Esophagus muscularis mucosa (tissue), 4 donors: Measurements from ENCODE around the gene PDP2.

ENCODE experiments used
- CTCF ChIP-seq, 3 experiments: fragments of 200-600 bp in 2 of 3; fragments of 450-650 bp in 1 of 3; sonication (generic) in 2 of 3; IDR thresholded peaks; one replicate each; pipeline ENCODE4 v1.5.1; 2017 to 2019; ENCODE audit warnings: antibody characterized with exemption in 3 of 3, mild to moderate bottlenecking in 2 of 3, moderate library complexity in 1 of 3
- EP300 ChIP-seq: sonication (generic); formaldehyde crosslinking; IDR thresholded peaks from one replicate; pipeline ENCODE4 v1.6.1; 2017; ENCODE audit warnings: antibody characterized with exemption
- POLR2A ChIP-seq: fragments of 450-650 bp; IDR thresholded peaks from one replicate; pipeline ENCODE4 v1.6.1; 2017; ENCODE audit warnings: antibody characterized with exemption, moderate library complexity, mild to moderate bottlenecking, low read depth
- POLR2AphosphoS5 ChIP-seq, 2 donors: sonication (generic); formaldehyde crosslinking; IDR thresholded peaks; one replicate each; pipeline ENCODE4 v1.6.1; 2017; ENCODE audit warnings: antibody characterized with exemption in 2 of 2

GRCh38 chr16:66848172-66848571, 32.1 kb upstream of the PDP2 start:
- TF ChIP-seq POLR2A (no peak), CTCF (IDR thresholded peaks at IDR 0.05) (no peak), EP300 (no peak), POLR2AphosphoS5 (IDR thresholded peaks at IDR 0.05) (no peak)
